ENCODE data around the gene FAM174C. TPM values are rescaled to one million over a fixed set of nuclear protein-coding genes. Genes with fewer than 3 reads are reported as not detected.
A peak's percentile ranks its signal among the peaks of the same experiment; 100 is the strongest.

FAM174C gene
- total RNA-seq, 4 donors from 2014 or later = 50.8 to 114 (median 64.6) TPM

DNA sequence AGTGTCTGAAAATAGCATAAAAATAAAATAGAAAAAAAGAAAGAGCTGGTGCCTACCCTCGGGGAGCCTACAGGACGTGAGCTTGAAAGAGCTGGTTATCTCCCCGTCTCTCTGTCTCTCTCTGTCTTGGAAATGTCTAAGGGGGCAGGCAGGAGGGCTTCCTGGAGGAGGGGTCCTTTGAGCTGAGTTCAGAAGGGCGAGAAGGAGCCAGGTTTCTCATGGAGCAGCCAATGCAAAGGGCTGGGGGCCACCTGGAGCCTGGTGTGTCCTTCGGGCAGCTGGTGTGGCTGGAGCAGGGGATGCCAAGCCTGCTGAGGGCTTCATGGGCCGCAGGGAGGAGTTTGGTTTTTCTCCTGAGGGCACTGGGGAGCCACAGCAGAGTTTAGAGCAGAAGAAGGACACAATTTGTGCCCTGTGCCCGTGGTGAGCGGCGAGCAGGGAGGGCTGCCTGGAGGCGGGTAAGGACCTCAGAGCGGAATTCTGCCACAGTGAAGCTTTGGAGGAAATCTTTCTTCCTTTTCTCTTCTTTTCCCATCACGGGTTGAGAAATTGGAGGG lies 49.0 kb downstream of the FAM174C start:
- Histone ChIP-seq H3K4me3 (replicated peaks in 1 of 3) (peak overlapping the region in 1 of 3 donors; percentile 24), H3K27me3 (no peaks in the 10 kb centered on the region), H3K9me3 (no peaks in the 10 kb centered on the region), H3K36me3 (no peaks in the 10 kb centered on the region), H3K4me1 (peaks cover 11% of the 10 kb centered on the region in 2 donors), H3K27ac (no peak overlapping the region)
- TF ChIP-seq, protein P1, sequence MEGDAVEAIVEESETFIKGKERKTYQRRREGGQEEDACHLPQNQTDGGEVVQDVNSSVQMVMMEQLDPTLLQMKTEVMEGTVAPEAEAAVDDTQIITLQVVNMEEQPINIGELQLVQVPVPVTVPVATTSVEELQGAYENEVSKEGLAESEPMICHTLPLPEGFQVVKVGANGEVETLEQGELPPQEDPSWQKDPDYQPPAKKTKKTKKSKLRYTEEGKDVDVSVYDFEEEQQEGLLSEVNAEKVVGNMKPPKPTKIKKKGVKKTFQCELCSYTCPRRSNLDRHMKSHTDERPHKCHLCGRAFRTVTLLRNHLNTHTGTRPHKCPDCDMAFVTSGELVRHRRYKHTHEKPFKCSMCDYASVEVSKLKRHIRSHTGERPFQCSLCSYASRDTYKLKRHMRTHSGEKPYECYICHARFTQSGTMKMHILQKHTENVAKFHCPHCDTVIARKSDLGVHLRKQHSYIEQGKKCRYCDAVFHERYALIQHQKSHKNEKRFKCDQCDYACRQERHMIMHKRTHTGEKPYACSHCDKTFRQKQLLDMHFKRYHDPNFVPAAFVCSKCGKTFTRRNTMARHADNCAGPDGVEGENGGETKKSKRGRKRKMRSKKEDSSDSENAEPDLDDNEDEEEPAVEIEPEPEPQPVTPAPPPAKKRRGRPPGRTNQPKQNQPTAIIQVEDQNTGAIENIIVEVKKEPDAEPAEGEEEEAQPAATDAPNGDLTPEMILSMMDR (IDR thresholded peaks at IDR 0.05) = no peak
- TF ChIP-seq POLR2A (IDR thresholded peaks at IDR 0.05) = no peak
- intact Hi-C loops (cut with DNase I) = no loop called here
- WGBS, 2 donors = 87 to 89% methylated on average over 12 of the region's 12 CpGs
- DNase-seq = no peak

DNA sequence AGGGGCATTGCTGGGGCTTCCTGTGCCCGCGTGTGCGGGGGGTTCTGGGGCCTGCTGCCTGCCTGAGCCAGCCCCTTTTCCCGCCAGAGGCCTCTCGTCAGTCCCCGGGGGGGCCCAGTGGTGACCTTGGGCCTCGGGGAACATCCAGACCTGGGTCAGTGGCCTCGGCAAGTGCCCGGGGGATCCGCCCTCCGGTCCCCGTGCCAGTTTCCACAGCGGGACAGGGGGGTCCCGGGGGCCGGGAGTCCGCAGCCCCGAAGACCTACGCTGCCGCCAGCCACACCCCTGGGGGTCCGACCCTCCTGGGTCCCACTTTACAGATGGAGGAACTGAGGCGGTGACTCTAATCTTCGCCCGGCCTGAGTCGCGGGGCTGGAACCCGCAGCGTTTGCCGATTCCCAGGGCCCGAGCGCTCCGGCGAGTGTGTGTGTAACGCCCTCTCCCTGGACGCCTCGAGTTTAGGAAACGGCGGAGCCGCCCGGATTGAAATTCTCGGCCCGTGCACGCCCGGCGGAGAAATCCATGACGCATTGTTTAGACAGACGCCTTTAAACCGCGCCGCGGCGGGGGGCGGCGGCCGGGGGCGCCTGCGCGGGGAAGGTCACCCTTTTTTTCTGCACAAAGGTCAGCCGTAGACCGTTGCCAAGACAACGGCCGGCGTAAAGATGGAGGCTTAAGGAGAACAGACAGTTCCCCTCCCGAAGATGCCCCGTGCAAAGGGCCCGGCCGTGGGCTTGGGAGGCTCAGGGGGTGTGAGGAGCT lies 49.7 kb downstream of the FAM174C start:
- WGBS, 2 donors = 0 to 10% methylated on average over 5 to 21 of the region's 66 CpGs
- no peaks in the 10 kb centered on the region for H3K27me3 ChIP-seq
- peaks cover 11% of the 10 kb centered on the region in 2 donors for H3K4me1 ChIP-seq
- H3K36me3 ChIP-seq = no peaks in the 10 kb centered on the region
- intact Hi-C loops (cut with DNase I) = no loop called here
- peak overlapping the region in 1 of 3 donors; percentile 24 for H3K4me3 ChIP-seq (replicated peaks in 1 of 3)
- TF ChIP-seq, protein P1 (IDR thresholded peaks at IDR 0.05) = no peak
- no peak for TF ChIP-seq POLR2A (IDR thresholded peaks at IDR 0.05)
- DNase-seq = peak; percentile 29 to 47
- no peaks in the 10 kb centered on the region for H3K9me3 ChIP-seq
- no peak overlapping the region for H3K27ac ChIP-seq

DNA sequence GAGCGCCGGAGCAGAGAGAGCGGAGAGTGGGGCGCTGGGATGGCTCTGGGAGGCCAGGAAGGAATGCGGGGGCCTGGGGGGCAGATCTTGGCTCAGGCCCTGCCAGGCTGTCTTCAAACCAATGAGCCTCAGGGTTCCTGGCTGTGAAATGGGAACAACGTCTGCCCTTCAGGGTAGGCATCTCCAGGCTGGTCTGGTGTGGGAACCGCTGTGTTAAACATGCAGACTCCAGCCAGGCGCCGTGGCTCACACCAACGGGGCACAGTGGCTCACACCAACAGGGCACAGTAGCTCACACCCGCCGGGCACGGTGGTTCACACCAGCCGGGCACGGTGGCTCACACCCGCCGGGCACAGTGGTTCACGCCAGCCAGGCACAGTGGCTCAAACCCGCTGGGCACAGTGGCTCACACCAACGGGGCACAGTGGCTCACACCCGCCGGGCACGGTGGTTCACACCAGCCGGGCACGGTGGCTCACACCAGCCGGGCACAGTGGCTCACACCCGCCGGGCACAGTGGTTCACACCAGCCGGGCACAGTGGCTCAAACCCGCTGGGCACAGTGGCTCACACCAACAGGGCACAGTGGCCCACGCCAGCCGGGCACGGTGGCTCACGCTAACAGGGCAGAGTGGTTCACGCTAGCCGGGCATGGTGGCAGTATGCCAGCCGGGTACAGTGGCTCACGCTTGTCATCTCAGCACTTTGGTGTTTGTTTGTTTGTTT lies 50.4 kb downstream of the FAM174C start:
- peaks cover 11% of the 10 kb centered on the region in 2 donors for H3K4me1 ChIP-seq
- 58 to 68% methylated on average over 11 to 12 of the region's 38 CpGs for WGBS, 2 donors
- H3K27ac ChIP-seq = no peak overlapping the region
- intact Hi-C loops (cut with DNase I) = no loop called here
- peak overlapping the region in 1 of 3 donors; percentile 24 for H3K4me3 ChIP-seq (replicated peaks in 1 of 3)
- no peaks in the 10 kb centered on the region for H3K36me3 ChIP-seq
- H3K9me3 ChIP-seq = no peaks in the 10 kb centered on the region
- no peak for DNase-seq
- TF ChIP-seq, protein P1 (IDR thresholded peaks at IDR 0.05) = no peak
- no peak for TF ChIP-seq POLR2A (IDR thresholded peaks at IDR 0.05)
- no peaks in the 10 kb centered on the region for H3K27me3 ChIP-seq

DNA sequence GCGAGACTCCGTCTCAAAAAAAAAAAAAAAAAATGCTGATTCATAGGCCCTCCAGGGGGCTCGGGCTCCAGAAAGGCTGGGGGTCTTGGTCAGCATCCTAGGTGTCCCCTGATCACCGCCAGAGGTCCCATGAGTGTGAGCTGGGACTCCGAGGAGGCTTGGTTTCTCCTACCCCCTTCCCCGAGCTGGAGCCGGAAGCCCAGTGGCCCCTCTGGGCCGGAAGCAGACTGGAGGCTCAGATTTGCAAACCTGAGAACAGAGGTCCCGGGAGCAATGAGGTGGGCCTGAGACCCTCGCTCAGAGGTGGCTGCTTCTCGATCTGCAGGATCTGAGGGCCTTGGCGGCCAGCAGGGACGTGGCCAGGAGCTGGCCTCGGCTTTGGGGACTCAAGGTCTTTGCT lies 51.8 kb downstream of the FAM174C start:
- Histone ChIP-seq H3K4me3 (replicated peaks in 1 of 3) (no peak overlapping the region), H3K27me3 (no peaks in the 10 kb centered on the region), H3K36me3 (no peaks in the 10 kb centered on the region), H3K27ac (no peak overlapping the region), H3K9me3 (no peaks in the 10 kb centered on the region), H3K4me1 (peaks cover 11% of the 10 kb centered on the region in 2 donors)
- intact Hi-C loops (cut with DNase I) = no loop called here
- TF ChIP-seq, protein P1 (IDR thresholded peaks at IDR 0.05) = no peak
- TF ChIP-seq POLR2A (IDR thresholded peaks at IDR 0.05) = no peak
- DNase-seq = no peak
- 81 to 91% methylated on average over 13 to 14 of the region's 14 CpGs for WGBS, 2 donors

Other genes with a start within 250 kb of the FAM174C start
- gene CNN2, start 248.9 kb upstream of the FAM174C start, total RNA-seq = 10 to 100 TPM; 60.7 to 88.2 (median 82.2) TPM
- 10 to 100 TPM; 15.5 to 58.7 (median 29.8) TPM for gene ABCA7, start 235.4 kb upstream of the FAM174C start, total RNA-seq
- 10 to 100 TPM; 11.5 to 19.8 (median 14.4) TPM for gene ARHGAP45, start 208.4 kb upstream of the FAM174C start, total RNA-seq
- 100 to 1,000 TPM in 3 of 4 donors, 10 to 100 TPM in 1; 87.6 to 264 (median 163) TPM for gene POLR2E, start 180.2 kb upstream of the FAM174C start, total RNA-seq
- gene GPX4, start 171.5 kb upstream of the FAM174C start, total RNA-seq = 100 to 1,000 TPM; 350 to 485 (median 414) TPM
- 10 to 100 TPM; 22.8 to 69.0 (median 25.5) TPM for gene SBNO2, start 101.3 kb upstream of the FAM174C start, total RNA-seq
- gene STK11, start 69.8 kb upstream of the FAM174C start, total RNA-seq = 10 to 100 TPM; 60.2 to 83.4 (median 71.1) TPM
- 1 to 10 TPM in 3 of 4 donors, under 1 TPM in 1; 0.73 to 3.2 (median 1.5) TPM for gene CBARP, start 37.5 kb upstream of the FAM174C start, total RNA-seq
- 100 to 1,000 TPM in 1 of 4 donors, 10 to 100 TPM in 3; 39.2 to 182 (median 83.0) TPM for gene ATP5F1D, start 33.8 kb upstream of the FAM174C start, total RNA-seq
- gene MIDN, start 26.9 kb upstream of the FAM174C start, total RNA-seq = 10 to 100 TPM; 16.2 to 89.2 (median 17.9) TPM
- gene CIRBP, start 6.2 kb upstream of the FAM174C start, total RNA-seq = 1,000 to 10,000 TPM in 2 of 4 donors, 100 to 1,000 TPM in 2; 679 to 1,194 (median 893) TPM
- not detected for gene EFNA2, start 10.3 kb downstream of the FAM174C start, total RNA-seq
- gene NDUFS7, start 108.4 kb downstream of the FAM174C start, total RNA-seq = 100 to 1,000 TPM in 2 of 4 donors, 10 to 100 TPM in 2; 75.2 to 185 (median 108) TPM
- gene GAMT, start 126.0 kb downstream of the FAM174C start, total RNA-seq = 10 to 100 TPM; 22.2 to 39.5 (median 29.1) TPM
- gene DAZAP1, start 132.1 kb downstream of the FAM174C start, total RNA-seq = 10 to 100 TPM; 34.4 to 77.3 (median 67.7) TPM
- 1,000 to 10,000 TPM; 1,760 to 2,977 (median 2,488) TPM for gene RPS15, start 162.9 kb downstream of the FAM174C start, total RNA-seq
- under 1 TPM in 3 of 4 donors, not detected in 1; under 0.01 to 0.20 (median 0.08) TPM for gene APC2, start 174.6 kb downstream of the FAM174C start, total RNA-seq
- 10 to 100 TPM; 47.0 to 64.9 (median 56.5) TPM for gene C19orf25, start 203.7 kb downstream of the FAM174C start, total RNA-seq
- gene PCSK4, start 214.8 kb downstream of the FAM174C start, total RNA-seq = 10 to 100 TPM in 1 of 4 donors, 1 to 10 TPM in 3; 2.8 to 10.4 (median 6.3) TPM
- 1 to 10 TPM; 4.2 to 8.5 (median 5.9) TPM for gene REEP6, start 215.7 kb downstream of the FAM174C start, total RNA-seq
- gene ADAMTSL5, start 237.5 kb downstream of the FAM174C start, total RNA-seq = 1 to 10 TPM in 2 of 4 donors, under 1 TPM in 2; 0.27 to 5.1 (median 2.5) TPM
- gene PLK5, start 248.5 kb downstream of the FAM174C start, total RNA-seq = not detected

All from thyroid gland (tissue), 4 donors.